Femur (tissue), 1 donor: ENCODE measurements around the gene CCDC82.

ENCODE experiments used
- DNase-seq: peaks from one replicate; pipeline ENCODE4 v3.0.0-alpha.2; 2017

CCDC82 gene

GRCh38 chr11:96306071-96306470 is 83.6 kb downstream of the CCDC82 start:
- DNase-seq = no peak

- DNase-seq = no peak
Measured at GRCh38 chr11:96303980-96304379, 85.7 kb downstream of the CCDC82 start.

DNA sequence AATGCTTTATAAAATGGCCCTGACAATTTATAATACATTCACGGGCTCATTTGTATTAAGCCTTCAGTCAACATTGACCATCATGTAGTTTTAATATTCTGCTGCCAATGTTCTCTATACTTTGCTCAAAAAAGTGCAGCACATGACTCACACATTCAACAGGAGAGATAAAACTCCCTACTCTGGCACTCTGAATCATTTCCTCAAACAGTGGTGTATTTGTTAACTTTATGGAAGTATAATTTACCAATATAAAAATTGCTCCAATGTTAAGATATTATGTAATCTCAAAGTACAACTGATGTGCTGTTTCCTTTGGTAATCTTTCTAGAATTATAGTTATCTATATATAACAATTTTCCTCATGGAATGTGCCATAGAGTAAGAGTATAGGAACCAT is 86.6 kb downstream of the CCDC82 start:
- DNase-seq = no peak
